HG03139 (cell line): ENCODE data around the gene LLPH.
A peak's percentile ranks its signal among the peaks of the same experiment; 100 is the strongest.

Source experiments
- ATAC-seq: cut with Tn5 transposase; IDR thresholded peaks from one replicate; pipeline ENCODE4 v1.9.1; 2021; ENCODE audit not compliant: unreplicated experiment

Gene LLPH

GRCh38 chr12:66092559-66093269 is 37.8 kb downstream of the LLPH start:
- ATAC-seq: no peak

GRCh38 chr12:66090157-66090556 is 40.4 kb downstream of the LLPH start:
- no peak for ATAC-seq

DNA sequence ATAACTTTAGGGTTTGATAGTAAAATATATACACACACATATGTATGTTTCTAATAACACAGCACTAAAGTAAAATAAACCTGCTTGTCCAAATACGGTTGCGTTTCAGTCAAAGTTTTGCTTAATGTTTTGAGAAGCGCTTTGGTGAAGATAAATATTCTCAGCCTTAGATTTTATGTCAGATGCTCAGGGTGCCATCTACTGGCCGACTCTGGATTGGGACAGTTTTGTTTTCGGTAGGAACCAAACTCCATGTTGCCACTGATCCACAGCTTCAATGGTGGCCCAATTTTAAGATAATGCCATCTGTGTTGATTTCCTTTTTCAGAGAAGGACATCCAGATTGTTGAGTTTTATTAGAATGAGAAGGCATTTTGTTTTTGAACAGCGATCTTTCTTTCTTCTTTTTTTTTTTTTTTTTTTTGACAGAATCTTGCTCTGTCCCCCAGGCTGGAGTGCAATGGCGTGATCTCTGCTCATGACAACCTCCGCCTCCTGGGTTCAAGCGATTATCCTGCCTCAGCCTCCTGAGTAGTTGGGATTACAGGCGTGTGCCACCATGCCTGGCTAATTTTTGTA is 43.1 kb downstream of the LLPH start:
- no peak for ATAC-seq

DNA sequence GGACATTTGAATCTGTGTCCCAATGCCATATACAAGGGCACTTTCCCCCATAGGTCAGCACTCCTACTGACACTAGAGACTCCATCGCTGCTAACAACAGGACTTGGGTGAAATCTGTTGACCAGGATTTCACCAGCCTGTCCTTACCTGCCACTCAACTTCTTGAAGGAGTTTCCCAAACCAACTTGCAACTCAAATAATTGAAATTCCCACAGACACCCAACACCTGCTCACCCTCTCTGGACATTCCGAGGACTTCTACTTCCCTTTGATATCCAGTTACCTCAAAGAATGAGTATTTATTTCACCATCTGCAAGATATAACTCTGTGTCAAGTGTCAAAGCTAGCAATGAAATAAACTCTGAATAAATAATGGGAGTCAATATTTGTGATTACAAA is 44.6 kb downstream of the LLPH start:
- ATAC-seq: no peak

GRCh38 chr12:66085213-66085612 is 45.3 kb downstream of the LLPH start:
- no peak for ATAC-seq

DNA sequence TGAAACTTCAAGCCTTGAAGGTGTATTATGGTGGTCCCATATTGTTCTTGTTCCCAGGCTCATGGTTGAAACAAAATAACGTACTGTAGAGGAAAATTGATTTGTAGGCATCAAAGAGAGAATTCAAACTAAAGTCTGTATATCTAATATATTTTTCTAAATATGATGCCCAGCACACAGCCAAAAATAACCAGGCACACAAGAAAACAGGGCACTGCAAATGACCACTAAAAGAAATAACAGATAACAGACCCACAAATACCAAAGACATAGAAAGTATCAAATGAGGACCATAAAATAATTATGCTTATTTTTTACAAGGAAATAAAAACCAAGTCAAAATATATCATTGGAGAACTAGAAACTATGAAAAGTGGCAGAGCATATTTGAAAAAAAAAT is 46.8 kb downstream of the LLPH start:
- no peak for ATAC-seq

DNA sequence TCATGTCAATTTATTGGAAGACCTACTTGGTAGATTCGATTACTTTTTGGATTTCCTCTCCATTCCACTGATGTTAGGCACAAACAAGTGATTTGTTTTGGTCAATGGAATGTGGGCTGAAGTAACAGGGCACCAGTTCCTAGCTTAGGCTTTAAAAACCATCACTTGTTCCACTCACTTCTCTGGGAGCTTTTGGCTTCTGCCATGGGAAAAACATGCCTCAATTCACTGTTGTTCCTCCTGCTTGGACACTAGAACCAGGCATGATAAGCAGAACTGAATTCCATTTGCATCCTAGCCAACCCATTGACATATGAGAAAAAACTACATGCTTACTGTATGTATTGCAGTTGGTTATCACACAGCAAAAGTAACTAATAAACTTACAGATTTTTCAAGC is 47.8 kb downstream of the LLPH start:
- ATAC-seq: no peak

GRCh38 chr12:66080791-66081190 is 49.8 kb downstream of the LLPH start:
- ATAC-seq: no peak

GRCh38 chr12:66077542-66077941 is 53.0 kb downstream of the LLPH start:
- ATAC-seq: no peak

GRCh38 chr12:66074561-66074960 is 56.0 kb downstream of the LLPH start:
- no peak for ATAC-seq

DNA sequence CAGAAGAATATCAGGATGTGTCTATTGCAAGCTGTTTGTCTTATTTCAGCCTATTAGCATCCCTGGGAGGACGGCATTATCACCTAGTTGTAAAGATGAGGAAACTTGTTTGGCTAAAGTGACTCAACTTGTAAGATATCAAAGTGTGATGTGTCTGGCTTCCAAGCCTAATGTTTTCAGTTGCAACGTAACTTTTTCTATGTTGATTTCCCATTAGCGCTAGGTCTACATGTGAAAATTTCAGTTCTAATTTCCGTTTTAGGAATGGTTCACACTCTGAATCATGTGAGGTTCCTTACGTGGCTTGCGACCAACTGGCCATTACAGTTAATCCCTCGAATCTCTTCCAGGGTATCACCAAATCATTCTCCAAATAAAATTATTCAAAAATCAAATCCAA is 58.0 kb downstream of the LLPH start:
- no peak for ATAC-seq

GRCh38 chr12:66072135-66072534 is 58.4 kb downstream of the LLPH start:
- ATAC-seq: no peak

- ATAC-seq: no peak
Measured at GRCh38 chr12:66071549-66071948, 59.0 kb downstream of the LLPH start.

DNA sequence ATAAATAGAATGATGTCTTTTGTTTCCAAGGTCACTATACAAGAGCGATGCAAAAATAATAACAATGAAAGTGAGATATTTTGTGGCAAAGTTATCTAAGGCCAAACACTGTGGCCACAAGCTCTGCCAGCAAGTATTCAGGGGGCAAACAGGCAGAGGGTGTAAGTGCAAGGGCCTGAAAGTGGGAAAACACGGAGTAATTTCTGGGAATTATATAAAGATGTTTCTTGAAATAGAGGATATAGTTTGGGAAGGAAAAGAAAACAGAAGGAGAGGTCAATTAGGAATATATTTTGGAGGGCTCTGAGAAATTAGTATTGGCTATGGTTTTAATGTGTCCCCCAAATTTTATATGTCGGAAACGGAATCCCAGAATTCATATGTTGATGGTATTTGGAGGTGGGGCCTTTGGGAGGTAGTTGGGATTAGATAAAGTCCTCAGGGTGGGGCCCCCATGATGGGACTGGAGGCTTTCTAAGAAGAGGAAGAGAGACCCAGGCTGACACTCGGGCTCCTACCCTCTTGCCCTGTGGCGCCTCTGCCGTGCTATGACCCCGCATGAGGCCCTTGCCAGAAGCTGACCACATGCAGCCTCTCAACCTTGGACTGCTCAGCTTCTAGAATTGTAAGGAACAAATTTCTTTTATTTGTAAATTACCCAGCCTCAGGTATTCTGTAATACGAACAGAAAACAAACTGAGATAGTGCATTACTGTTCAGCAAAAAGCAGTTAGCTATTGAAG is 60.0 kb downstream of the LLPH start:
- ATAC-seq: no peak

DNA sequence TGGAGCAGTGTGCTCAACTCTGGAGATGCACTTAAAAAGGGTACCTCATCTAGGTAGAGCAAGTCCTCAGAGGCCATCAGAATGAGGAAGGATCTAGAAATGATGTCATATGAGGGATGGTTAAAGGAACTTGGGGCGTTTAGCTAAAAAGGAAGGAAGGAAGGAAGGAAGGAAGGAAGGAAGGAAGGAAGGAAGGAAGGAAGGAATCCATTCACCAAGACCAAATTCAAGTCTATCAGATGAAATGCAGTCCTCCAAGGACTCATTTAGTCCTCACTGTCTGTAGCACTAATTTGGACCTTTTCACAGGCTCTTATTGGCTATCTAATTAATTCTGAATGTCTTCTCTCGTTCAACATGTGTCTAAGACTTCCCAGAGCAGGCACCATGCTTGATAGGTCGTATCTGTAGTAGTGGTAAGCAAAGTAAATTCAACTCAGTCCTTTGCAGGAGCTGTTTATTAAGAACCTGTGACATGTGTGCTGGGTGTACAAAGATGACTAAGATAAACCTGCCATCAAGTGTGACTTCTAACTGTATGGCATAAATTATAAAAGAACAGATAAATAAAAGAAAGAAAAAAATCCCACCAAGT is 63.5 kb downstream of the LLPH start:
- ATAC-seq: peak; percentile 14
